SK-N-SH (cell line): ENCODE data around the gene HOXC5. TPM values are rescaled to one million over a fixed set of nuclear protein-coding genes. Genes with fewer than 3 reads are reported as not detected.

Source experiments
- CTCF ChIA-PET: fragments of 300-600, 350-600 bp; formaldehyde crosslinking; extraction: SDS; loops from one replicate; lab custom pipeline; 2021; lab: Yijun Ruan, JAX
- POLR2A ChIA-PET: fragments of 350-600 bp; sonication (Branson Sonifier 250); formaldehyde crosslinking; extraction: SDS; loops from one replicate; lab custom pipeline; 2020; ENCODE audit warnings: antibody characterized with exemption, inconsistent platforms; lab: Yijun Ruan, JAX
- DNase-seq: peaks from one replicate; pipeline ENCODE4 v3.0.0; 2012
- H2AFZ ChIP-seq: fragments of 200-600 bp; sonication (generic); 2 replicates; pipeline ENCODE4 v1.8.1; 2016; ENCODE audit warnings: antibody characterized with exemption, mild to moderate bottlenecking, low read depth
- H3F3A ChIP-seq: fragments of 200-600 bp; sonication (generic); replicated peaks from 2 replicates; pipeline ENCODE3; 2016; ENCODE audit warnings: antibody characterized with exemption, mild to moderate bottlenecking; ENCODE audit not compliant: insufficient read depth
- H3K27ac ChIP-seq, 2 experiments: fragments of 200-500 bp in 1 of 2; fragments of 200-600 bp in 1 of 2; sonication (Bioruptor generic) in 1 of 2; sonication (generic), shearing (Covaris generic) in 1 of 2; 2 replicates each; pipeline versions ENCODE4 v1.5.1 to v1.6.1; 2014 to 2016; ENCODE audit warnings: low read depth in 2 of 2, inconsistent platforms in 1 of 2, low read length in 1 of 2, mild to moderate bottlenecking in 1 of 2, mixed read lengths in 1 of 2
- H3K27me3 ChIP-seq: fragments of 200-600 bp; sonication (generic), shearing (Covaris generic); 2 replicates; pipeline ENCODE4 v1.6.1; 2016; ENCODE audit warnings: mixed run types; ENCODE audit not compliant: insufficient read depth
- H3K36me3 ChIP-seq, 2 experiments: fragments of 200-500 bp in 1 of 2; fragments of 200-600 bp in 1 of 2; sonication (Bioruptor generic) in 1 of 2; sonication (generic) in 1 of 2; replicated peaks in 1 of 2; 2 replicates each; pipeline versions ENCODE3 to v1.5.1; 2014 to 2016; ENCODE audit warnings: low read length in 1 of 2, mild to moderate bottlenecking in 1 of 2; ENCODE audit not compliant: insufficient read depth in 2 of 2, control insufficient read depth in 1 of 2
- H3K4me1 ChIP-seq, 2 experiments: fragments of 200-500 bp in 1 of 2; fragments of 200-600 bp in 1 of 2; sonication (Bioruptor generic) in 1 of 2; sonication (generic), shearing (Covaris generic) in 1 of 2; 2 replicates each; pipeline versions ENCODE4 v1.5.1 to v1.6.1; 2014 to 2016; ENCODE audit warnings: low read depth in 1 of 2, low read length in 1 of 2, mixed run types in 1 of 2; ENCODE audit not compliant: insufficient read depth in 2 of 2, control insufficient read depth in 1 of 2
- H3K4me2 ChIP-seq: fragments of 200-600 bp; sonication (generic), shearing (Covaris generic); 2 replicates; pipeline ENCODE4 v1.6.1; 2017; ENCODE audit warnings: mixed run types
- H3K4me3 ChIP-seq, 2 experiments: fragments of 200-500 bp in 1 of 2; fragments of 200-600 bp in 1 of 2; sonication (Bioruptor generic) in 1 of 2; sonication (generic), shearing (Covaris generic) in 1 of 2; 2 replicates each; pipeline versions ENCODE4 v1.5.1 to v1.8.1; 2014 to 2016; ENCODE audit warnings: low read depth in 2 of 2, inconsistent platforms in 1 of 2, low read length in 1 of 2, mild to moderate bottlenecking in 1 of 2, mixed read lengths in 1 of 2, moderate library complexity in 1 of 2
- H3K79me2 ChIP-seq: fragments of 200-600 bp; sonication (generic); 2 replicates; pipeline ENCODE4 v1.8.1; 2017; ENCODE audit warnings: mild to moderate bottlenecking; ENCODE audit not compliant: insufficient read depth
- H3K9ac ChIP-seq: fragments of 200-600 bp; sonication (generic); 2 replicates; pipeline ENCODE4 v1.6.1; 2017; ENCODE audit warnings: mixed run types
- H3K9me2 ChIP-seq: fragments of 200-600 bp; sonication (generic); 2 replicates; pipeline ENCODE4 v1.6.1; 2017; ENCODE audit warnings: mixed run types
- H3K9me3 ChIP-seq: fragments of 200-600 bp; sonication (generic); 2 replicates; pipeline ENCODE4 v1.6.1; 2017; ENCODE audit warnings: mixed run types, mild to moderate bottlenecking, moderate library complexity
- H4K20me1 ChIP-seq: fragments of 200-600 bp; sonication (generic); 2 replicates; pipeline ENCODE4 v1.6.1; 2017; ENCODE audit warnings: mild to moderate bottlenecking, mixed run types; ENCODE audit not compliant: insufficient read depth
- CTCF ChIP-seq: fragments of 200-600 bp; sonication (generic); IDR thresholded peaks from 2 replicates; pipeline ENCODE4 v1.6.1; 2017; ENCODE audit warnings: antibody characterized with exemption, mild to moderate bottlenecking, moderate library complexity
- ELF1 ChIP-seq: IDR thresholded peaks from 2 replicates; pipeline ENCODE4 v1.4.0; 2012
- FOSL2 ChIP-seq: IDR thresholded peaks from 2 replicates; pipeline ENCODE4 v1.4.0; 2012; ENCODE audit warnings: low read depth, mild to moderate bottlenecking, moderate library complexity, borderline replicate concordance
- FOXM1 ChIP-seq: IDR thresholded peaks from 2 replicates; pipeline ENCODE4 v1.4.0; 2012; ENCODE audit warnings: low read depth, mild to moderate bottlenecking
- GATA2 ChIP-seq: sonication (generic); formaldehyde crosslinking; IDR thresholded peaks from 2 replicates; pipeline ENCODE4 v1.5.0; 2020; ENCODE audit warnings: mild to moderate bottlenecking, missing genetic modification reagents
- IRF3 ChIP-seq: fragments of 150-350 bp; IDR thresholded peaks from 2 replicates; pipeline ENCODE4 v1.6.1; 2016; ENCODE audit warnings: mild to moderate bottlenecking, low read depth, low read length
- MXI1 ChIP-seq: IDR thresholded peaks from 2 replicates; pipeline ENCODE4 v1.6.1; 2012; ENCODE audit warnings: mild to moderate bottlenecking, low read depth, low read length, improper control_type of control experiment
- NRF1 ChIP-seq: IDR thresholded peaks from 2 replicates; pipeline ENCODE4 v1.6.1; 2012; ENCODE audit warnings: low read depth, mild to moderate bottlenecking, low read length
- POLR2AphosphoS5 ChIP-seq: IDR thresholded peaks from 2 replicates; pipeline ENCODE4 v1.6.1; 2012; ENCODE audit warnings: low read depth, low read length
- RAD21 ChIP-seq: IDR thresholded peaks from 2 replicates; pipeline ENCODE4 v1.6.1; 2012; ENCODE audit warnings: mild to moderate bottlenecking, low read length
- RCOR1 ChIP-seq: fragments of 150-350 bp; IDR thresholded peaks from 2 replicates; pipeline ENCODE4 v1.6.1; 2017; ENCODE audit warnings: antibody characterized with exemption, low read length
- RFX5 ChIP-seq: IDR thresholded peaks from 2 replicates; pipeline ENCODE4 v1.6.1; 2012; ENCODE audit warnings: mild to moderate bottlenecking, improper control_type of control experiment, low read length
- RXRA ChIP-seq: IDR thresholded peaks from 2 replicates; pipeline ENCODE4 v1.4.0; 2012; ENCODE audit warnings: low read depth, mild to moderate bottlenecking, borderline replicate concordance
- SMC3 ChIP-seq: IDR thresholded peaks from 2 replicates; pipeline ENCODE4 v1.6.1; 2012; ENCODE audit warnings: low read depth, low read length, improper control_type of control experiment
- TCF12 ChIP-seq: IDR thresholded peaks from 2 replicates; pipeline ENCODE4 v1.4.0; 2012
- TEAD4 ChIP-seq: IDR thresholded peaks from 2 replicates; pipeline ENCODE4 v1.4.0; 2012; ENCODE audit warnings: mild to moderate bottlenecking, borderline replicate concordance; ENCODE audit not compliant: insufficient read depth
- YY1 ChIP-seq: IDR thresholded peaks from 2 replicates; pipeline ENCODE4 v1.4.0; 2012; ENCODE audit warnings: low read depth, mild to moderate bottlenecking
- WGBS: methylation state at CpG from one replicate; pipeline ENCODE4 v1.1.6; 2017; ENCODE audit warnings: low lambda C conversion rate; 5-methylcytosine and 5-hydroxymethylcytosine counted together
- polyA plus RNA-seq, 3 experiments: library from polyadenylated mRNA; depleted of rRNA; stranded (reverse); fragments of >200 nt; gene quantifications; 2 replicates each; pipeline ENCODE4 v1.2.3, GENCODE V29; 2012

HOXC5 gene
- polyA plus RNA-seq, 1 of the 3 experiments (the other 2 are of a cell fraction) = 2.1 TPM

- H3F3A ChIP-seq = peaks cover 4% of the 10 kb centered on the region
- no peak for DNase-seq
- H3K79me2 ChIP-seq = no peaks in the 10 kb centered on the region
- H3K4me3 ChIP-seq = no peak overlapping the region
- no peaks in the 10 kb centered on the region for H3K36me3 ChIP-seq
- no peak overlapping the region for H2AFZ ChIP-seq
- H3K4me1 ChIP-seq = peaks cover 0 to 6% of the 10 kb centered on the region in 2 experiments; a peak in 1 of 4 replicates
- CTCF ChIA-PET = interaction anchor here (1.7 to 2.1 kb wide), 3 partner anchors 9 to 125 kb away, joined by 4 to 7 read pairs (median 5); partner anchors contain the start of gene HOXC5
- no peak overlapping the region for H3K9ac ChIP-seq
- no peaks in the 10 kb centered on the region for H3K9me2 ChIP-seq
- H3K4me2 ChIP-seq = no peak overlapping the region
- POLR2A ChIA-PET = interaction anchor here (1.6 kb wide), 1 partner anchor 13 kb away, joined by 4 read pairs; the partner anchor contains the start of gene HOXC4
- no peaks in the 10 kb centered on the region for H3K27me3 ChIP-seq
- no peaks in the 10 kb centered on the region for H3K9me3 ChIP-seq
- TF ChIP-seq MXI1 (no peak), NRF1 (no peak), CTCF (no peak), RCOR1 (no peak), FOXM1 (no peak), IRF3 (no peak), YY1 (no peak), RFX5 (no peak), RAD21 (no peak), RXRA (no peak), POLR2AphosphoS5 (no peak), FOSL2 (no peak), TCF12 (no peak), SMC3 (no peak), GATA2 (CRISPR knock-in tag) (no peak), ELF1 (no peak)
- WGBS = 94% methylated on average over 1 of the region's 1 CpG
- no peak overlapping the region for H3K27ac ChIP-seq
- H4K20me1 ChIP-seq = no peaks in the 10 kb centered on the region
Observed at GRCh38 chr12:54066408-54066807, 33.6 kb downstream of the HOXC5 start.

GRCh38 chr12:54068418-54069070 is 35.7 kb downstream of the HOXC5 start:
- Histone ChIP-seq H3K36me3 (no peaks in the 10 kb centered on the region), H3K9me3 (no peaks in the 10 kb centered on the region), H3K79me2 (no peaks in the 10 kb centered on the region), H3K4me3 (no peak overlapping the region), H3K9ac (no peak overlapping the region), H4K20me1 (no peaks in the 10 kb centered on the region), H3F3A (peaks cover 4% of the 10 kb centered on the region), H3K27ac (no peak overlapping the region), H3K9me2 (no peaks in the 10 kb centered on the region), H3K4me1 (peaks cover 8 to 12% of the 10 kb centered on the region in 2 experiments; a peak in 3 of 4 replicates), H3K4me2 (no peak overlapping the region), H3K27me3 (no peaks in the 10 kb centered on the region), H2AFZ (no peak overlapping the region)
- ChIA-PET POLR2A (interaction anchor here (0.7 kb wide), 1 partner anchor 9 kb away, joined by 3 read pairs; no protein-coding TSS in a partner anchor), CTCF (no interaction called here)
- 90% methylated on average over 4 of the region's 4 CpGs for WGBS
- no peak for TF ChIP-seq TEAD4
- no peak for TF ChIP-seq CTCF
- no peak for TF ChIP-seq RAD21
- TF ChIP-seq FOSL2 = 0 out of 2 replicates have a peak, but pooled peaks have one; percentile 3
- DNase-seq = no peak
